Hepatic stellate cell (primary cell): ENCODE measurements around the gene AIFM1.
"Not testable (repeated sequence)": the region's sequence is repeated elsewhere in the genome, so short reads cannot be mapped to it uniquely, and the experiment has no call there.

Experiments
- DNase-seq: peaks from one replicate; pipeline ENCODE4 v3.0.0; 2011; ENCODE audit warnings: low spot score

AIFM1 gene

DNA sequence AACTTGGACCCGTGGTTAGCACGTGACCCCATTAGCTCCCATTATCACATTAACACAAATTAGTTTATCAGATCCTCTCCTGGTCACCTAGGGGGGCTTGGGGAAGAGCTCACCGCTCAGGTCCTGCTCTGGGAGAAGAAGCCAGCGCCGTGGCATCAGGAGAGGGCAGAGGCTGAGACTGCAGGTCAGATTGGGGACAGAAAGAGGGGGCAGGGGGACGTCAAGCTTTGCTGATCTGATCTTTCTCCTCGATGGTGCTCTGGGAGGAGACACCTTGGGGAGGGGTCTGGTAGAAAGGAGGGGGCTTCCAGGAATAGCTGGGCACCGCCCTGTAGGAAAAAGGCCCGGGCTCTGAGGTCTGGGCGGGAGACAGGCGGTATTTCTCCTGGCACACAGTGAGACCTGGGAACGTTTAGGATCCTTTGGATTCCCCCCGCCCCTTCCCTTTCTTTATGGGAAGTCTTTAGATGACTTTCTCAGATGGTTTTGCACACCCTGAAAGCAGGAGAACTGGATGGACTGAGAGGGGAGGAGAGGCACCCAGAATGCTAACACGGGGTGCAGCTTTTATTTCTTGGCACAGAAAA, 46.2 kb downstream of the AIFM1 start:
- DNase-seq, result no peak

DNA sequence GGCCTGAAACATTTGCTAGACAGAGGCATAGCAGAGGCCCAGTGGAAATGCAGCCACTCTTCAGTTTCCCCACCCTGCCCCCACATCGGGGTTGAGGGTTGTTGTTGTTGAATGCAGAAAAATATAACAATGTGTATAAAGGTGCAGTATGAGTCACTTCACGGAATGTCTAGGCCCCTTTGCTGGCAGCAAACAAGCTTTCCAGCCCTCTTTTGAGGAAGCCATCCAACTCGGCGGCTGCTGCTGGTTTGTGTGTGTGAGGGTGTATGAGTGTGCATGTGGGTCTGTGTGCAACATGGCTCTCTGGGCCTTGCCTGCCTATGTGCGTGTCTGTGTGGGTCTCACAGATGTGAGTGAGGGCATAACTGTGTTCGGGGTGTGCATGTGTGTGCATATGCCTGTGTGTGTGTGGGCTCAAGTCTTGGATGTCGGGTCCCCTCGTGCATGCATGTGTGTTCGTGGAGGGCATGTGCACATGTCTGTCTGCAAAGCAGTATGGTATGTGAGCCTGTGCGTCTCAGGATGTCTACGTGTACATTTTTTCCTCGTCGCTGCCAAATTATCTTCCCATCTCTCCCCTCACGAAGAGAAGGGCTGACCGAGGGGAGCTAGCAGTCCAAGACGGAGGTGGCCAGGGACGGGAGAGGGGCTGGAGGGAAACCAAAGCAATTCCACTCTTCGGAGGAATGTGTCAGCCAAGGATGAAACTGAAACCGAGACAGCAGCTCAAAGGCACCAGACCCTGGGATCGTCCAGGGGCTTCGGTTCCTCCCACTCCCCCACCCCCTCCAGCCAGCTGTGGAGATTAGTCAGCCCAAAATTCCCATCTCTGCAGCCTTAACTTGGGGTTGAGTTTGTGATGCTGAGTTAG, 47.0 kb downstream of the AIFM1 start:
- DNase-seq, result no peak

DNA sequence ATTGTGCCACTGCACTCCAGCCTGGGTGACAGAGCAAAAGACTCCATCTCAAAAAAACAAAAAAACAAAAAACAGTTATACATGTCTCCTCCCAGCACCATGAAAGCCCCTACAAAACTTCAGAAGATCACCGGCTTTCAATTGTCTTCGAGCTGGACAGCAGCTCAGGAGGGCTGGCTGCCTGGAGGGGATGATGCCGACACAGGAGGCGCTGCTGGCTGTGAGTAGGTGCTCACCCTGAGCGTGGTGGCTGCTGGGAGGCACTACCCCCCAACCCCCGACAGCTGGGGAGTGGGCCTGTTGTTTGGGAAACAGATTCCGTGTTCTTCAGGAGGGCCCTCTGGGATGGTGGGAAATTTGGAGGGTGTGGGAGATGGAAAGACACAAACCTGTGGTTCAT, 48.5 kb downstream of the AIFM1 start:
- DNase-seq, result no peak

DNA sequence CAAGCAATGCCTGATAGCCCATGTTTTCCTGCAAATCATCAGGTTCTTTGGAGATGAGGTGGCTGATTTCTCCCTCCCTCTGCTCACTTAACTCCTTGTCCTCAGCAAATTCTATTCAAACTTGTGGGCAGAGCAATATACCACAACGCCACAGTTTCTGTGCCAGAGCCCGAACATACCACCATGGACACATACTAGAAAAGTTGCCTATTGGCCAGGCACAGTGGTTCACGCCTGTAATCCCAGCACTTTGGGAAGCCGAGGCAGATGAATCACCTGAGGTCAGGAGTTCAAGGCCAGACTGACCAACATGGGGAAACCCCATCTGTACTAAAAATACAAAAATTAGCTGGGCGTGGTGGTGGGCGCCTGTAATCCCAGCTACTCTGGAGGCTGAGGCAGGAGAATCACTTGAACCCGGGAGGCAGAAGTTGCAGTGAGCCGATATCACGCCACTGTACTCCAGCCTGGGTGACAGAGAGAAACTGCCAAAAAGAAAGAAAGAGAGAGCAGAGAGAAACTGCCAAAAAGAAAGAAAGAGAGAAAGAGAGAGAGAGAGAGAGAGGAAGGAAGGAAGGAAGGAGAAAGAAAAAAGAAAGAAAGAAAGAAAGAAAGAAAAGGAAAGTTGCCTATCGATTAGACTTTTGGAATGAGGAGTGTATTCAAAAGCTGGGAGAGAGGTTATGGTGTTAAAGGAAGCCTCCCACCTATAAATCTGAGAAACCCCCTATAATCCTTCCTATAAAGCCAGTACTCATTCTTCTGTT, 50.3 kb downstream of the AIFM1 start:
- not testable (repeated sequence) for DNase-seq

DNA sequence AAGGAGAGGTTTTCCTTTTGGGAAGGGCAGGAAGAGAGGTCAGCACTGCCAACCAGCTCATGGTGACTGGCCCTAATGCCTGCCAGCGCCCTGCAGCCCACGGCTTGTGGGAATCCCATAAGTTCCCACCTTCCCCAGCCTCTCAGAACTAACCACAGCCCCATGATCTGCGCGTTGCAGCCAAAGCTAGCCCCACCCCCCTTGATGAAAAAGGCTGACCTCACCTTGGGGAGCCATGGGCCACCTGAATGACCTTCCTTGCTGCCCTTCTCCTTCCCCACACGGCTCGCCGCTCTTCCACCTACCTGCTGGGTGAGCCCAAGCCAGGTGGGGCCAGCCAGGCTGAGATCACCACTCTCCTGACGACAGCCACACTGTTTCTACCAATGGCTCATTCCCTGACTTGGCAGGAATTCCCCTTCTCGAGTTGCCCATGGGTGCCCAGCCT, 51.5 kb downstream of the AIFM1 start:
- DNase-seq, result no peak

DNA sequence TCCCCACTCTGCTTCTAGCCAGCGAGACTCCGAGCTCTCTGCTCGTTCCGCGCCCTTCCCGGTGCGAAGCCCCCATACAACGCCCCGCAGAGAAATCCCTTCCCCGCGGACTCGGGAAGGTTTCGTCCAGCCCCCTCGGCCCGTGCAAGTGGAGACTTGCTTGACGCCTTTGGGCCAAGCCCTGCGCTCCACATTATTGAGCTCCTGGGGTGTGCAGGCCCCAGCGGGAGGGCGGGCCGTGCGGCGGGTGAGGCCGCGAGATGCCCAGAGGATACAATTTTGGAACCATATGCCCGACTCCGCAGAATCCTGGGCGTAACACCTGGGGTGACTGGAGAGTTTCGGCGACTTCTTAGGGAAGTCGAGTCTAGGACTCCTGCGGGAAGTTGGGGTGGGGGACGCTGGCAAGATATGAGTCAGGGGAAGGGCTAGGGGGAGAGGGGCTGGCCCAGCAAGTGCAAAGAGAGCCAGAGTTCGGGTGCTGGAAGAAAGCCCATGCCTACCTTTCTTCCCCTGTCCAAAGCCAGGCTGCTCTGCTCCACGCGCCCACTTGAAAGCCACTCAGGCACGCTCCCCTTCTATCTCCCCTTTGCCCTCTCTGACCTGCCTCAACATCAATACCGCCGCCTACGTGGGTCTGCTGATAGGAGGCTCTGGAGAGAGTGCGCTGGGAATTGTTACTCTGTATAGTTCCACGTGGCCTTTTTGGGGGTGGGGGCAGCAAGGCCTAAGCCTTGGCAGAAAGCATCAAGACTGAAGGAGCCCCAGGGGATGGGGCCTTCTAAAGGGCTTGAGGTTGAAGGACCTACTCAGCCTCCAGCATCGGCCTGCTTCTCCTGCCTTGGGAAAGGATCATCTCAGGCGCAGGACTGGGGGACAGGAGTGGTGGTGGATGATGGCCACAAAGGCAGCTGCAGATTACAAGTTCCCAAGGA, 54.2 kb downstream of the AIFM1 start:
- no peak for DNase-seq

DNA sequence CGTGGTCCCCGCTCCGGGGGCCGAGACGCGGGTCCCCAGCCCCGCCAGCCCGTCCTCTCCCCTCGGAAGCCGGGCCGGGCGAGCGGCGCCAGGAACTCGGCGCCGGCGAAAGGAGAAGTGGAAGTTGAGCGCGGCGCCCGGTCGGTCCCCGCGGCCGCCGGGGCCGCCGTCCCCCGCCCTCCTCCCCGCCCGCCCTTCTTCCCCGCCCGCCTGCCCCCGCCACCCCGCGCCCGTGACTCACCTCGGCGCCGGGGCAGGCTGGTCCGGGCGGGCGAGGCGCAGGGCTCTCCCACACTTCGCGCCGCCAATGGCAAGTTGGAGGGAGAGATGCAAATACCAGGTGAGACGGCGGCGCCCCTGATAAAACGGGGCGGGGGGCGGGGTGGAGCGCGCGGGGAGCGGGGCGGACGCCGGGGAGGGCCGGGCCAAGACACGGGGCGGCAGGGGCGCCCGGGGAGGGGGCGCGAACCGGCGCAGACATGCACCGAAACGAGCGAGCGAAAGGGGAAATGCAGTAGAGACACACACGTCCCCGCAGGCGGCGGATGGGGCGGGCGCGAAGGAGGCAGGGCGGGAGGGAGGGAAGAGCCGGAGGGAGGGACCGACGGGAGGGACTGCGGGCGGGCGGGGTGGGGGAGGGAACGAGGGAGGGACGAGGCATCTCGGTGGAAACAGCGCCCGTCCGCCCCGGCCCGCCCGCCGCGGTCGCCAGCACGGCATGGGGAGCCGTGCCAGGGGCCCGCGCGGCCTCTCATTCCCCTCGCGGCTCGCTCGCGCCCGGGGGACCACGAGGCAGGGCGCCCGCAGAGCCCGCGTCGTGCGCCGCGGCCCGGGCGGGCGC, 55.0 kb downstream of the AIFM1 start, which contains the start of gene ELF4:
Gene ELF4 (minus strand): TSS at position 119 of the 841 bp plus-strand sequence. CDS start 29,167 bp downstream, outside the sequence.
- peak; percentile 72 for DNase-seq

DNA sequence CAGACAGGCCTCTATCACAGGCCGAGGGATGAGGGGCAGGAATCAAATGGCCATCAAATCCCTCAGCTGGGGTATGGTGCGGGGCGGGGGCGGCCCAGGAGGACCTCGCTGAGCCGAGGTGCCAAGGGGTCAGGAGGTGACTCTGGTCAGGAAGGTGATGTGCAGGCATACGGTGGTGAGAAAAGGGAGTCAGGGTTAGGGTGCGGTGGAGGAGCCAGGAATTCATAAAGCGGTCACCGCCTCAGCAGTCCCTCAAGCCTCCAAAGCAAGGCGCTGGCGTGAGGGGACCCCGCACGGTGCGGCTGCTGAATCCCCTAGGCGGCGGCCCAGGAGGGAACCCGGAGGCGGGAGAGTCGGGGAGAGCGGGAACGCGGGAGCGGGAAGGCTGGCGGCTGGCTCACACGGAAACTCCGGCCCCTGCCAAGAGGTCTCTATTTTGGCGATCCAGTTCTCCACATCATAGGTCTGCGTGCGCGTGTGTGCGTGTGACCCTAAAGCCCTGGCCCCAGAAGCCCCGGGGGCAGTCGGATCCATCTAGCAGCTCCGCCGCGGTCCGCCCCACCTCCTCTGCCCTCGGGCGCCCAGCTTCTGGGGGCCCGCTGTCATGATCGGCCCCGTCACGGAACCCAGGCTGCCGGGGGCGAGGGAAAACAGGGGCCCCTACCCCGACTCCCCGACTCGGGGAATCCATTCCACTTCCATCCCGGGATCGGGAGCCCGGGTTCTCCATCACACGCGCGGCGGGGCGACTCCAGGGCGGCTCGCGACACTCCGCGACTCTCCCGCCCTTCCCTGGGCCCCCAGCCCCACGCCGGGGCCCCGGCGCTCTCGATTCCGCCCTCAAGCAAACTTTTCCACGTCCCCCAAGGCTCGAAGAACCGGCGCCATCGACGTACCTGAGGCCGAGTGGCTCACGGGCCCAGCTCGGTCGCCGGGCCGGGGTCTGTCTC, 55.9 kb downstream of the AIFM1 start:
- DNase-seq, result peak; percentile 37

DNA sequence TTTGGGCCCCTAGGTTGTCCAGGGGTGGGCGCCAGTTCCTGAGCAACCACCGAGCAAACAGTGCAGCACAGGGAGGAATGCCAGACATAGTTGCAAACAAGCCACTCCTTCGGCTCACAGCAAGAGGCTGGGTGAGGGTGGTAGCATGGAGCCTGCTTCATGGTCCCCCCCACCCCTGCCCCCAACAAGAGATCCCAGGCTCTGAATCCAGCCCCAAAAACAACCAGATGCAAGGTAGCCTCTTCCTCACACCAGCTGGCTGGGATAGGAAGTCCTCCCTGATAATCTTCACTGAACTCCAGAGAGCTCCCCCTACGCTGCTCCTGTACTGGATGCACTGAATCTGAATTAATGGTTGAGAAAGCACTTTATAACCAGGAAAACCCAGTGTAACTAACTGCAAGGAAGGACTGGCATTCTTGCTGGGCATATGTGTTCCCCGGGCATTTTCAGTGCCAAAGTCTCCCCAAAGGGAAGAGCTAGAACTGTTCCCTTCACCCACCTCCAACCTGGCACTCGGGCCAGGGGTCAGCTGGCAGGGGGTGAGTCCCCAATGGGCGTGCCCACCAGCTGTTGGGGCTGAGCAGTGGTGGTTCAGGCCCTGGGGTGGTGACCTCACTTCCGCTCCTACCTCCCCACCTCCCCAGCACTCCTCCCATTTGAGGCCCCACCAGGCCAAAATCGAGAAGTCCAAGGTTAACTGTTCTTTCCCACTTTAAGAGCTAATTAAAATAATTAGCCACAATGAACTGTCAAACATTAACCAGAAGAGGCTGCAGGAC, 56.8 kb downstream of the AIFM1 start:
- no peak for DNase-seq

DNA sequence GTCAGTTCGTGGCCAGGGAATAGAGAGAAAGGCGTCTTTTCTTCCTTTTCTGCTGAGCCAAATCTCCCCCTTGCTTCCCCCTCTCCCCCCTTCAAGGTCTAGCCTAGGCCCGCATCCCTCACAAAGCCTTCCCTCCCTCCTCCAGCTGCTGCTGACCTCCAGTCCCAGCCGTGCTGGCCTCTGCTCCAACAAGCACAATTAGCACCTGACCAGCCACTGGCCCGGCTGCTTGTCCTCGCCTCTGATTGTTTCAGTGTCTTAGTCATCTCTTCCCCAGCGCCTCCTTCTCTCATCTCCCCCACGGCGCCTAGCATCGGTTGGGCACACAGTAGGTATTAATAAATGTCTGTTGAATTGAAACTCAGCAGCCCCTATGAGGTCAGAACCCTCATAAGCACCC, 59.6 kb downstream of the AIFM1 start:
- no peak for DNase-seq

DNA sequence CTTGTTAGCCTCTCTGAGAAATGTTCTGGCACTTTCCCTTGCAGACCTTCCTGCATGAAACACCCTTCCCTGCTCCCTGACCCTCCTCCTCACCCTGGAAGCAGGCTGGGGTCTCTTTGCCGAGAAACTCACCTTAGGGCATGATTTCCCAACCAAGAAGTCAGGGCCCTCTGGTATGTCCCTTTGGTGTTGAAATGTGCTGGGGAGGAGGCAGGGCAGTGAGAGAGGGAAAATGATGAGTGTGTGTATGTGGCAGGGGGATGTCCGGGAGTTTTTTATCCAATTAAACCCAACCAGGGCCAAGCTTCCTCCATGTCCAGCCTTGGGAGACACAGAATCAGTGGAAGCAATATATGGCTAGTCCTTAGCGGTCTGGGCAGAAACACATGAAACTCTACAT, 60.4 kb downstream of the AIFM1 start:
- DNase-seq, result no peak

DNA sequence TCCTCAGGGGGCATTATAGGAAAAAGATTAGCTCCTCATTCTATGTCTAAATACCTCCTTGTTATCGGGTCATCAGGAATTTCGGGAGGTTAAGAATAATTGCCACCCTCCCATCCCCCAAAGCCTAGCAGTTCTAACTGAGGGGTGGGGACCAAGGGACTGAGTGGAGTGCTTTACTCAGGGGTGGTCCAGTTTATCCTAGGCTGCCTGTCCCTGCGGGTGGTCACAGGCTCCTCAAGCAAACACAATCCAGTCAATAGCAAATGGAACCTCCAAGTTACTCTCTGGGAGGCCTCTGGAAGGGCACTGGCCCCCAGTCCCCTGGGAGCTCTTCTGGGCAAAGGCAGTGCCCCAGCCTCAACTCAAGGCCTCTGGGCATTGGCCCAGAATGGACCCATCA, 62.0 kb downstream of the AIFM1 start:
- no peak for DNase-seq

DNA sequence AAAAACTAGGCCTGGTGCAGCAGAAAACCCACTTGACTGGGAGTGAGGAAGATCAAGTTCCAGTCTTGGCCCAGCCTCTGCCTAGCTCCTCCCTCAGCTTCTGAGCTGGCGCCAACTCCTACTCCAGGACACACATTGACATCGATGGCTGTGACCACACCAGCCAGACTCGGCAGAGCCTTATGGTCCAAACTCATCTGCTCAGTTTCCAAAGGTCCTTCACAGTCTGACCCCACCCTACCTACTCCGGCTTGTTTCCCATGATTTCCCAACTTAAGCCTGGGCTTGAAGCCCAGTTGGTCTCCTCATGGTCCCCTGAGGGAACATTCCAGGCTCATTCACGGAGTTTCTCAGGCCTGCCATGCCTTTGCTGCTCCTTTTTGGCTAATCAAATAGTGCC, 65.5 kb downstream of the AIFM1 start:
- DNase-seq, result peak; percentile 66

DNA sequence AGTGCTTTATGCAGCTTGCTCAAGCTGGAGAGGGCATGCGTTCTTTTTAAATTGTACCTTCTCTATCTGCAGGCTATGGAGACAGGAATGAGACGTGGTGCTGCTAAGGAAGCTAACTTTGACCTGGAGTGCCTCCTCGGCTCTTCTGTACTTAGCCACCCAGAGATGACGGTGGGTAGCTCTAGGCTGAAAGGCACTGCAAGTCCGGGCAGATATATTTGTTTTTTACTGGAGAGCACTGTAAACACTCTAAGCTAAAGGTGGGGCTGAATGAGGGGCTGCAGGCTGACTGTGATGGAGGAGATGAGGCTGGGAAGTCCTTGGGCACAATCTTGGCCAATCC, 67.5 kb downstream of the AIFM1 start:
- DNase-seq, result no peak

DNA sequence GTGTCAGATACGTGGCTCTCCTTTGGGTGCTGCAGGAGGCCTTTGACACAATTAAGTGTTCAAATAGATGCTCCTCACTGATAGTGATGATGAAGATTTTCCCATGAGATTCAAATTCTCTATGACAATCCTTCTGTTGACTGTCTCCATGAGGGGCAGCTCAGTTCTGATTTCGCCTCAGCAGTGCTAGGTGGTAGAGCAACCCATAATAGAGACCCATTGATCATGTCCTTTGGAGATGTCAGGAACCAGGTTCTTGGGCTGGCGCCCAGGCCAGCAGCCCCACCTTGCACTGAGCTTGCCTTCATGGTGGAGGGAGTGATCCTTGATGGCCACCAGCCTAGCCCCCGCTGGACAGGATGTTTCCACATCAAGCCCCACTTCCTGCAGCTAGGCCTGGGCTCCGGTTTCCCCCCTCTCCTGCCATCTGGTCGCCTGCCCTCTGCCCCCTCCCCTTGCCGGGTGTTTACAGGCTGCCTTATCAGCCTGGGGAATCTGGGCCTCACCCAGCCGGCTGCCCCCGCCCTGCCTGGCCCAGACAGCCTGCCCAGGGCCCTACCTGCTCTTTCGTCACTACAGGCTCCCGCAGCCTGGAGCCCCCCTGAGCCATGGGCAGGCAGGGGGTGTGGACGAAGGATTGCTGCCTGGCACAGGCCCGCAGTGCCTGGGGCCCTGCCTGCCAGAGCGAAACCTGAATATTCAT, 68.0 kb downstream of the AIFM1 start:
- DNase-seq, result no peak

DNA sequence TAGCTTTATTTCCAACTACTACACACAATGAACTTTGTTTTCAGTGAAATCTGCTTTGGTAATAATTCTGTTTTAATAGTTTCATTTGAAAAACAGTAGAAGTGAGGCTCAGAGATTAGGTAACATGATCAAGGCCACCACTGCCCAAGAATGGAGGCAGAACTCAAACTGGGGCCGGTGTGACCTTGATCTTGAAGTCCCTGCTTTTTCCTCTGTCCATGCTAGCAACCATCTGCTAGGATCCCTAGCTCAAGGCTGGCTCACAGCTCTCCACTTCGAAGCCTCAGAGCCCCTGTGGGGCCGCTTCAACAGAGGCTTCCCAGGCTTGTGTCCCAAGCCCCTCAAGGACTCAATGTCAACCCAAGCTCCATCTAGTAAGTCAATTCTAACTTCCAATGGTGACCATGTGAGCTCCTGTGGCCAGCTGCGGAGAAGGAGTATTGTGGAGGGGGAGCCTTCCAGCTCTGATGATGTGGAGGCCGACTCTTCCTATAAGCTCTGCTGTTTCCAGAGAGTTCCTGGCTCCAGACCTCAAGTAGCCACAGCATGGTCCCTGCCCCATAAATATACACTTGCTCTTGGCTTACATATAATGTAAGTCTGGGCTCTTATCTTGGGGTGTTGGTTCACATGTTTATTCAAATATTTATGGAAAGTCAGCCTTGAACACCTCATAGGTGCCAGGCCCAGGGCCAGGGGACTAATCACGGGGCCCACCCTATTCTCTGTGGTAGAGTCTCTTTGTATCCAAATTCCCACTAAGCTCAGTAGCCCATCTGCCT, 70.2 kb downstream of the AIFM1 start:
- DNase-seq, result no peak

DNA sequence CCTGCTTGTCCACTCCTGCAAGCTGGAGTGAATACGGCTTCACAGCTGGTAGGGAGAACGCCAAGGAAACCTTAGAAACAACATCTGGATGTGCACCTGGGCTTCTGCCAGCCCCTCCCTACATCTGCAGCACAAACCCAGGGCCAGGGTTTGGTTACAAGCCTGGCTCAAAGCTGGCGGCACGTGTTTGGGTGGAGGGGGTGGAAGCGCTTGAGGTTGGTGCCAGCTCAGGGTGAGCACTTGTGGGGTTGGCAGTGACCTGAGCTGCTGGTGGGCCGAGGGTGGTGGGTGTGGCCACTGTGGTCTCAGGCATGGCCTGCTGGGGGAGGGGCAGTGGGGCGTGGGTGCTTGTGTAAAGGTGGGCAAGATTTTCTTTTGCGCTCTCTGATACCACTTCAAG, 70.9 kb downstream of the AIFM1 start:
- no peak for DNase-seq
